Endothelial cell of umbilical vein (primary cell): ENCODE results near the gene AGRP. TPM values are rescaled to one million over a fixed set of nuclear protein-coding genes. Genes with fewer than 3 reads are reported as not detected.

ENCODE experiments used
- BruUV-seq: library from RNA; stranded (reverse); fragments of 400-500 nt; replicated peaks from 2 replicates; lab custom pipeline; 2021; lab: Mats Ljungman, UMichigan
- CTCF ChIA-PET: fragments of 300-600, 350-600 bp; sonication (Branson Sonifier 250); formaldehyde crosslinking; loops from one replicate; lab custom pipeline; 2021; ENCODE audit warnings: antibody characterized with exemption, inconsistent platforms; lab: Charles Lee
- POLR2A ChIA-PET: fragments of 300-600, 350-600 bp; sonication (Branson Sonifier 250); formaldehyde crosslinking; loops from one replicate; lab custom pipeline; 2021; ENCODE audit warnings: antibody characterized with exemption, inconsistent platforms; lab: Charles Lee
- DNase-seq: peaks from one replicate; pipeline ENCODE4 v3.0.0-alpha.2; 2011; ENCODE audit warnings: low read depth, low spot score
- FAIRE-seq: peaks from 2 replicates; lab custom pipeline; 2011; peaks lifted over from hg19 to GRCh38; lab: Jason Lieb, UNC
- H2AFZ ChIP-seq: 2 replicates; pipeline ENCODE4 v1.6.0; 2012; ENCODE audit warnings: low read depth, low read length, control low read depth, inconsistent platforms
- H3K27ac ChIP-seq: 2 replicates; pipeline ENCODE4 v1.5.1; 2011; ENCODE audit warnings: low read depth, mild to moderate bottlenecking, control low read depth, low read length, moderate library complexity; ENCODE audit not compliant: insufficient read depth
- H3K27me3 ChIP-seq, 2 experiments: 2 replicates each; pipeline versions ENCODE4 v1.6.0 to v1.6.1; 2011; ENCODE audit warnings: low read length in 2 of 2, mixed read lengths in 1 of 2; ENCODE audit not compliant: control insufficient read depth in 2 of 2, insufficient read depth in 2 of 2
- H3K36me3 ChIP-seq, 2 experiments: 2 replicates in 1 of 2; 3 replicates in 1 of 2; pipeline ENCODE4 v1.5.1; 2011; ENCODE audit warnings: low read length in 2 of 2, mild to moderate bottlenecking in 1 of 2, moderate library complexity in 1 of 2; ENCODE audit not compliant: control insufficient read depth in 2 of 2, insufficient read depth in 2 of 2; ENCODE audit errors: extremely low read depth in 1 of 2
- H3K4me1 ChIP-seq: 3 replicates; pipeline ENCODE4 v1.5.1; 2011; ENCODE audit warnings: mild to moderate bottlenecking, low read length; ENCODE audit not compliant: control insufficient read depth, insufficient read depth; ENCODE audit errors: extremely low read depth
- H3K4me2 ChIP-seq: 2 replicates; pipeline ENCODE4 v1.6.1; 2011; ENCODE audit warnings: low read length, control low read depth, mixed read lengths; ENCODE audit not compliant: insufficient read depth
- H3K4me3 ChIP-seq, 3 experiments: fragments of 200-600 bp in 1 of 3; sonication (generic), shearing (Covaris generic) in 1 of 3; replicated peaks in 1 of 3; 2 replicates each; pipeline ENCODE4 v1.5.1; 2011 to 2016; ENCODE audit warnings: control low read depth in 3 of 3, low read length in 3 of 3, mild to moderate bottlenecking in 2 of 3, inconsistent platforms in 1 of 3, low read depth in 1 of 3, moderate library complexity in 1 of 3; ENCODE audit not compliant: insufficient read depth in 1 of 3
- H3K79me2 ChIP-seq: 2 replicates; pipeline ENCODE4 v1.6.0; 2012; ENCODE audit warnings: low read length, inconsistent platforms; ENCODE audit not compliant: control insufficient read depth, insufficient read depth
- H3K9ac ChIP-seq: replicated peaks from 2 replicates; pipeline ENCODE3; 2011; ENCODE audit warnings: low read length, control low read depth; ENCODE audit not compliant: insufficient read depth; ENCODE audit errors: extremely low read depth
- H3K9me1 ChIP-seq: replicated peaks from 3 replicates; pipeline ENCODE4 v1.6.0; 2011; ENCODE audit warnings: mild to moderate bottlenecking, low read length; ENCODE audit not compliant: control insufficient read depth, insufficient read depth; ENCODE audit errors: extremely low read depth
- H3K9me3 ChIP-seq: replicated peaks from 2 replicates; pipeline ENCODE4 v1.5.1; 2012; ENCODE audit warnings: low read length, inconsistent platforms; ENCODE audit not compliant: control insufficient read depth, insufficient read depth
- H4K20me1 ChIP-seq: replicated peaks from 2 replicates; pipeline ENCODE3; 2011; ENCODE audit warnings: mild to moderate bottlenecking, low read length; ENCODE audit not compliant: control insufficient read depth, insufficient read depth; ENCODE audit errors: extremely low read depth
- CTCF ChIP-seq, 2 donors: IDR thresholded peaks; 1 replicate in 1 of 2; 2 replicates in 1 of 2; pipeline ENCODE4 v1.5.1; 2011; ENCODE audit warnings: low read length in 2 of 2, mild to moderate bottlenecking in 2 of 2, moderate library complexity in 2 of 2, control low read depth in 1 of 2, inconsistent platforms in 1 of 2, low read depth in 1 of 2; ENCODE audit not compliant: insufficient read depth in 1 of 2; ENCODE audit errors: extremely low read depth in 1 of 2
- EZH2 ChIP-seq: IDR thresholded peaks from 2 replicates; pipeline ENCODE4 v1.6.1; 2012; ENCODE audit warnings: borderline replicate concordance, low read depth, mild to moderate bottlenecking, moderate library complexity, low read length, inconsistent platforms; ENCODE audit not compliant: severe bottlenecking
- FOS ChIP-seq: IDR thresholded peaks from 2 replicates; pipeline ENCODE4 v1.6.1; 2011; ENCODE audit warnings: mild to moderate bottlenecking, low read length, moderate library complexity, borderline replicate concordance; ENCODE audit not compliant: insufficient read depth
- GATA2 ChIP-seq: IDR thresholded peaks from 2 replicates; pipeline ENCODE4 v1.7.0; 2011; ENCODE audit warnings: low read depth, mild to moderate bottlenecking, moderate library complexity, mixed read lengths, low read length; ENCODE audit not compliant: insufficient read length, insufficient read depth
- JUN ChIP-seq: IDR thresholded peaks from 2 replicates; pipeline ENCODE4 v1.6.1; 2011; ENCODE audit warnings: borderline replicate concordance, low read depth; ENCODE audit not compliant: insufficient read length, insufficient read depth
- MAX ChIP-seq: IDR thresholded peaks from 2 replicates; pipeline ENCODE4 v1.6.1; 2011; ENCODE audit not compliant: insufficient read depth, insufficient read length
- MYC ChIP-seq: IDR thresholded peaks from one replicate; pipeline ENCODE4 v1.6.1; 2011; ENCODE audit warnings: mild to moderate bottlenecking, low read depth, low read length
- POLR2A ChIP-seq: IDR thresholded peaks from 2 replicates; pipeline ENCODE4 v1.6.1; 2012; ENCODE audit warnings: low read depth, mild to moderate bottlenecking, control low read depth, low read length
- POLR2AphosphoS5 ChIP-seq: IDR thresholded peaks from 2 replicates; pipeline ENCODE4 v1.6.1; 2012; ENCODE audit warnings: low read depth, mild to moderate bottlenecking, control low read depth, low read length, moderate library complexity; ENCODE audit not compliant: insufficient read depth
- dilution Hi-C: fragments of 300-500 bp; cut with MboI; formaldehyde crosslinking; loops from one replicate; pipeline ENCODE4 v1.15.0; 2019; ENCODE audit warnings: low sequenced_read_pairs; ENCODE audit not compliant: extremely low pct_ligation_motif_present
- intact Hi-C: fragments of 100-400 bp; cut with micrococcal nuclease; formaldehyde crosslinking; loops from one replicate; pipeline ENCODE4 v1.10.0; 2022
- polyA plus RNA-seq, 4 experiments: library from polyadenylated mRNA; depleted of rRNA in 3 of 4; stranded (reverse) in 3 of 4; unstranded in 1 of 4; fragments of >200 nt; gene quantifications; 2 replicates each; pipeline versions ENCODE4 v1.2.1 to v1.2.3, GENCODE V29; 2011 to 2012; ENCODE audit warnings: missing spikeins in 1 of 4
- total RNA-seq: library from RNA; stranded (reverse); gene quantifications from 2 replicates; pipeline ENCODE4 v1.2.3, GENCODE V29; 2021

The AGRP gene
- total and polyA plus RNA-seq, 2 donors (not counting 3 experiments of a cell fraction or from before 2014, with no cell fraction given) = not detected

- intact Hi-C loops (no loop called here), dilution Hi-C loops (no loop called here)
- Histone ChIP-seq H3K9ac (no peak overlapping the region), H3K36me3 (peaks cover 0 to 5% of the 10 kb centered on the region in 2 experiments), H4K20me1 (no peaks in the 10 kb centered on the region), H3K9me1 (no peaks in the 10 kb centered on the region), H3K27me3 (no peaks in the 10 kb centered on the region), H3K4me2 (no peak overlapping the region), H3K9me3 (no peaks in the 10 kb centered on the region), H3K27ac (no peak overlapping the region), H2AFZ (no peak overlapping the region), H3K4me3 (no peak overlapping the region), H3K79me2 (peaks cover 10% of the 10 kb centered on the region), H3K4me1 (peaks cover 17% of the 10 kb centered on the region)
- DNase-seq (no peak), FAIRE-seq (no peak)
- no peak for TF ChIP-seq FOS
- no peak for TF ChIP-seq EZH2
- no peak for TF ChIP-seq POLR2A
- TF ChIP-seq POLR2AphosphoS5 = no peak
- TF ChIP-seq JUN = no peak
- TF ChIP-seq GATA2 = no peak
- no peak for TF ChIP-seq CTCF (IDR thresholded peaks at IDR 0.05; ENCODE audit: extremely low read depth in 1 of 2, insufficient read depth in 1 of 2, low read depth in 1 of 2, low read length in 2 of 2)
- TF ChIP-seq MAX = no peak
- no peak for TF ChIP-seq MYC
- BruUV-seq = no TSS peak
- ChIA-PET CTCF (interaction anchor here (0.9 to 12.4 kb wide), 5 partner anchors 17 to 203 kb away, joined by 3 to 201 read pairs (median 3); partner anchors contain the start of genes ATP6V0D1 and HSD11B2), POLR2A (no interaction called here)
Observed at GRCh38 chr16:67463691-67464090, 19.7 kb downstream of the AGRP start.
